HG02763 (cell line): ENCODE data around the gene CIITA.

ENCODE experiments used
- ATAC-seq: cut with Tn5 transposase; IDR thresholded peaks from one replicate; pipeline ENCODE4 v1.9.1; 2021; ENCODE audit warnings: mild to moderate bottlenecking, moderate library complexity; ENCODE audit not compliant: unreplicated experiment

The CIITA gene

DNA sequence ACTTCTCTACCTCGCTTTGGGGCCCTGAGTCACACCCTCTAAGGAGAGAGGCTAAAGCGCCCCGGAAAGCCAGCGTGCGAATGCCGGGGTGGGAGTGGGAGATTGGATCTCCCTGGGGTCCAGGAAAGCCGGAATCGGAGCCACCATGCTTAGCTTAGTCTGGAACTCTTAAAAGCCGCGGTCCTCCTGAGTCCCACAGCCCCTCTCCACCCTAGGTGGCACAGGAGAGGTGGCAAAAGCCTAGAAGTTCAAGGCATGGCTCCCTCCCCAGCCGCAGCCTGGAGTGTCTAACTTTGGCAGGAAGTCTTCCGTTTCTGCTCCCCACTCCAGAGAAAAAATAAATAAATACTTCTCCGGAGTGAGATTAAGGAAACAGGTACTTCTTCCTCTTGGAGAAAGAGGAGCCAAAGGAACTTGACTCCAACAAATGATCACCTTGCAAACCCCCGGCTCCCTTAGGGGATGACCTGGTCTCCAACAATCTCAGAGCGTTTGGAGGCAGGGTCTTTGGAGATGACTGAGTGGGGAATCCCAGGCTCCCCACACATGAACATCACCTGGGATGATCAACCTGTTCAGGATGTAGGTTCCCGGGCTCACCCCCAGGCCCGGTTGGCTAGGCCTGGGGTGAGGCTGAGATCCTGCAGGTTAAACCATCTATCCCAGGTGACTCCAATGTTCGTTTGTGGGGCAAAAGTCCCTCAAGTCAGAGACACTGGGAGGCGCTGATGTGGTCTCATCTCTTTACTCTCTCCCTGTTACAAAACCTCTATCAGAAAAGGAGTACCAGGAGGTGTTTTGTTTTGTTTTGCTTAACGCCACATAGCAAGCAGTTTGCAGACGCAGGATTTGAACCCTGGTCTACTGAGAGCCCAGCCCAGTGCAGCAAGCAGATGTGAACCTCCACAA lies 2.9 kb downstream of the CIITA start:
- no peak for ATAC-seq

DNA sequence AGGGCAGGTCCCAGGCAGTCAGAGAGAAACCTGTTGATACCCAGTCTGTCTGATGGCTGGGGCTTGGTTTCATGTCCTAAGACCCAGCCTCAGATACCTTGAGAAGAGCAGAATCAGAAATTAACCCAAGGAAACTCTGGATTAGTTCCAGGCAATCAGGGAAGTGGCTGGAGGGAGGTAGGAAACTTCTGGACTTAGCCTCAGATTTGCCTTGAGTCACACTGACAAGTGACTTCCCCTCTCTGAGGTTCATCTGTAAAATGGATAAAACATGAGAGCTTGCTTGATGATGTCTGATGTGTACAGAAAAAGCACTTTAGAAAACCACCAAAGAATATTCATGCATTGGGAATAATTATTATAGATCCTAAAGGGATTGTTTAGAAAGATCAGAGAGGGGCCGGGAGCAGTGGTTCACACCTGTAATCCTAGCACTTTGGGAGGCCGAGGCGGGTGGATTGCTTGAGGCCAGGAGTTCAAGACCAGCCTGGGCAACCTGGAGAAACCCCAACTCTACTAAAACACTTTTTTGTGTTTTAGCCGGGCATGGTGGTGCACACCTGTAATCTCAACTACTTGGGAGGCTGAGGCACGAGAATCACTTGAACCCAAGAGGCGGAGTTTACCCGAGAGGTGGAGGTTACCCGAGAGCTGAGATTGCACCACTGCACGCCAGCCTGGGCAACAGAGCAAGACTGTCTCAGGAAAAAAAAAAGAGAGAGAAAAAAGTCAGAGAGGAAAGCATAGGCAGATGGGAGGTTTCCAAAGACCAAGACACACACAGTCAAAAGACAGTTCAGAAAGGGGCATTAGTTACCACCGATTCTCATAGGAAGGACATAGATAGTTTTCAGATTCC lies 3.8 kb downstream of the CIITA start:
- no peak for ATAC-seq

DNA sequence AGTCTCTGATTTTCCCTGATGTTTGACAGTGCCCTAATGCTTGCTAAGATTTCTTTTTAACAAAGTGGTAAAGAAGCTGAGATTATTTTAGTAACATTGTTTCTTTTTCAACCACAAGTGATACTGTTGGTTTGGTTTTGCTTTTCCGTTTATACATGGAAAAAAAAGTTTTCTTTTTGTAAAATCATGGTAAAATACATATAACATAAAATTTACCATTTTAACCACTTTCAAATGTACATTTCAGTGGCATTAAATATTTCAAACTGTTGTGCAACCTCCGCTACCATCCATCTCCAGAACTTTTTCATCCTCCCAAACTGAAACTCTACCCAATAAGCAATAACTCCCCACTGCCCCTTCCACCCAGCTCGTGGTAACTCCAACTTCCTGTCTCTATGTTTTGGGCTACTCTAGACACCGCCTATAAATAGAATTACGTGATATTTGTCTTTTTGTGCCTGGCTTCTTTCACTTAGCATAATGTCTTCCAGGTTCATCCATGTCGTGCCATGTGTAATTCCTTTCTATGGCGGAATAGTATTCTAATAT lies 4.6 kb downstream of the CIITA start:
- ATAC-seq: no peak

DNA sequence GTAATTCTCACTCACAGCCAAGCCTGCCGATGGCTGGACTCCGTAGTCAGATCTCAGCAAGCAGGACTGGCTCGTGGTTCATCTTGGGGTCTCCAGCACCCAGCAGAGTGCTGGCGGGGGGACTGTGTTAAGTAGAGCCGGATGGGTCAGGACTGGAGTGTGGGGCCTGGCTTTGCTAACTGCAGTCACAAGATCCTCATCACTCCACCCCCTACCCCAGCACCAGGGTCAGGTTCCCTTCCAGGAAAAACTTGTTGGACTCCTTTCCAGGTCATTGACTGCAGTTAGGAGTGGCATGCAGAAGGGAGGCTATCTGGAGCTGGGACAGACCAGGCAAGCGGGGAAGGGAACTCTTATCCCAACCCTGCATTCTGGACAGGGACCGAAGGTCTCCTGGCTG lies 6.0 kb downstream of the CIITA start:
- no peak for ATAC-seq

DNA sequence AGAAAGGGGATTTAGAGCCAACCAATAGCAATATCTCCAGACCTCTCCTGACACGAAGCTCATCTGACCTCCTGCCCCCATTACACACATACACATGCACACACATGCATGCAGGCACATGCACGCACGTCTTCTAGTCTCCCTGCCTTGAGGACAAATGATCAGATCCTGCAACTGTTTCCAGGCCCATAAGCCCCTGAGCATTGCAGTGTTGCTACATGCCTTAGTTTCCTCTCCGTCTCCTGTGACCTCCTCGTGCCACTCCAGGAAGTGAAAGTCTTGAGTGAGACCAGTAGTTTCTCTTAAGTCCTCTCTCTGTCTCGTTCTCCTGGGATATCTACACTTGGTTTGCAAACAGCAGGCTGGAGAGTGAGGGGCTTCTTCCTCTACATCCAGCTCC lies 8.2 kb downstream of the CIITA start:
- no peak for ATAC-seq

DNA sequence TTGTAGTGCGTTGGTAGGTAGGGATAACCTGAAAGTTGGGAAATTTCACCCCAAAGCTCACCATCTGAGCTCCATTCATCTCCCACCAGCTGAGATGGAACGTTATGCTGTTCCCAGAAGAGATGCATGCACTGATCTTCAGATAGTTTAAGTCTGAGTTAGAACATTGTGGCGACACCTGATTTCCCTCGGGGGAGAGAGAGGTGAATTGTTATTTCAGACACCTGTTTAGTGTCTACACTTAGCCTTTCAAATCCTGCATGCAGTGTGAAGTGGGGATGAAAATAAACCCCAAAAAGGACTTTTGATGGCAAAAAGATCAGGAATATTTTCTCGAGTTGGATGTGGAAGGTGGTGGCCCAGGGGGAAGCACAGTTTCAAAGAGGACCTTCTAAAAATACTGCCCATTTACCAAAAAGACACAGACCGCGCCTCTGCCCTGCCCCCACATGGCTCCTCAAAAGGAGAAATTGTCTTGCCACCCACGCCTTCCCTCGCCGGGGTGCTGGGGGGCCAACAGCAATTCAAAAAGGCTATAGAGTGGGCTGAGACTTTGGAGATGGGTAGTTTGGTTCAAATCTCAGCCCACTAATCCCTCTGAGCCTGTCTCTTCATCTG lies 11.4 kb downstream of the CIITA start:
- no peak for ATAC-seq

DNA sequence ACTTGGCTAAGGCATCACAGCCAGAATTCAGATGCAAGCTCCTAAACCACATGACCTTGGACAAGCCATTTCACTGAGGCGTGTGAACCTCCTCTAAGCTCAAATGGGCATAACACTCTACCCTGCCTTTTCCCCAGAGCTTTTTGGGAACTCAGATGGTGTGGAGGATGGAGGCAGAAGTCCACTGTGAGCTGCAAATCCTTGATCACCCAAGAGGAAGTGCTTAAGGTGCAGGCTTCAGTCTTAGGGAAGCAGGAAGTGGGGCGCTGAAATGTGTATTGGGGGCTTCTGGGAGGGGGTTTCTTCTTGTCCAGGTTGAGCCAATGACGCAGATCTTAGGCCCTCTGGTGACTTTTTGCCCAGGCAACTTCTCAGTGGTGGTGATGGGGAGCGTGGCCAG lies 12.9 kb downstream of the CIITA start:
- ATAC-seq: no peak

DNA sequence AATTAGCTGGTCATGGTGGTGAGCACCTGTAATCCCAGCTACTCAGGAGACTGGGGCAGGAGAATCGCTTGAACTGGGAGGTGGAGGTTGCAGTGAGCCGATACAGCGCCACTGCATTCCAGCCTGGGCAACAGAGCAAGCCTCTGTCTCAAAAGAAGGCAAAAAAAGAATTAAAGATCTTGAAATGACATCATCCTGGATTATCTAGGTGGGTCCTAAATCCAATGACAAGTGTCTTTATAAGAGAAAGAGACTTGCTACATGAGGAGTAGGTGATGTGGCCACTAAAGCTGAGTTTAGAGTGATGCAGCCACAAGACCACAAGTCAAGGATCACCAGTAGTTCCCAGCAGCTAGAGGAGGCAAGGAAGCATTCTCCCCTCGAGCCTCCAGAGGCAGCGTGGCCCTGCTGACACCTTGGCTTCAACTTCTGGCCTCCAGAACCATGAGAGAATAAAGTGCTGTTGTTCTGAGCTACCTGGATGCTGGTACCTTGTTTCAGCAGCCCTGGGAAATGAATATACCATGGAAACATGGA lies 15.8 kb downstream of the CIITA start:
- ATAC-seq: no peak

DNA sequence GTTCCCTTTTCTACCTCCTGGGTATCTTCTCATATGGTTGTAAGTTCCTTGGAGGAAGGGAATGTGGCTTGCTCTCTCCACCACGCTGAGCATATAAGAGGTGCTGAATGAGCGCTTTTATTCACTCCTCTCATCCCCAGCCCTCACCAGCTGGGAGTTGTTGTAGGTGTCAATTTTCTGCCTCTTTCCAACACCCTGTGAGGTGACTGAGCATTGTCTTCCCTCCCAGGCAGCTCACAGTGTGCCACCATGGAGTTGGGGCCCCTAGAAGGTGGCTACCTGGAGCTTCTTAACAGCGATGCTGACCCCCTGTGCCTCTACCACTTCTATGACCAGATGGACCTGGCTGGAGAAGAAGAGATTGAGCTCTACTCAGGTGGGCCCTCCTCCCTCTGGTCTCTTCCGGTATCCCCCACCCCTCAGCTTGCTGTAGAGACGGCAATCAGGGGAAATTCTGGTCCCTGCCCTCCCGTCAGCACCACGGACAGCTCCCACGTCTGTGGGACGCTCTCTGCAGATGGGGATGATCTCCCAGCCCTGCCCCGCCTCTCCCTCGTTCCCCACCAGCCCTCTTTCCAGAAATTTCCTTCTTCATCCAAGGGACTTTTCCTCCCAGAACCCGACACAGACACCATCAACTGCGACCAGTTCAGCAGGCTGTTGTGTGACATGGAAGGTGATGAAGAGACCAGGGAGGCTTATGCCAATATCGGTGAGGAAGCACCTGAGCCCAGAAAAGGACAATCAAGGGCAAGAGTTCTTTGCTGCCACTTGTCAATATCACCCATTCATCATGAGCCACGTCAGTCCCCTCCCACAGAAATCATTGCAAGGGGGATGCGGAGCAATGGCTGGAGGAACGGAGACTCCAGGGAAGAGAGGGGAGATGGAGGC lies 18.3 kb downstream of the CIITA start:
- no peak for ATAC-seq

DNA sequence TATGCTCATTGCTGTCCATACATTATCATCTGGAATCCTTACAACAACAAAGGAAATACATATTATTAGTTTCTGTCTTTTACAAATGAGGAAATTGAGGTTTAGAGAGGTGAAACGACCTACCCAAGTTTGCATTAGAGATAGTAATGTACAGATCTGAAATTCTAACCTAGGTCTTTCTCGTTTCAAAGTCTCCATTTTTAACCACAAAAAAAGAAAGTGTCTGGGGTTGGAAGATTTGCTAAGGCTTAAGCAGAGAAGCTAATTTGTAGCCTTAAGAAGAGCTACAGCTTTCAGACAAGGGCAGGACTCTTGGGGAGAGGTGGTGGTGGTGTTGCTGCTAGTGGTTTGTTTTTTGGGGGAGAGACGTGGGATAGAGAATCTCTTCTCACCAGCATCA lies 19.2 kb downstream of the CIITA start:
- no peak for ATAC-seq

DNA sequence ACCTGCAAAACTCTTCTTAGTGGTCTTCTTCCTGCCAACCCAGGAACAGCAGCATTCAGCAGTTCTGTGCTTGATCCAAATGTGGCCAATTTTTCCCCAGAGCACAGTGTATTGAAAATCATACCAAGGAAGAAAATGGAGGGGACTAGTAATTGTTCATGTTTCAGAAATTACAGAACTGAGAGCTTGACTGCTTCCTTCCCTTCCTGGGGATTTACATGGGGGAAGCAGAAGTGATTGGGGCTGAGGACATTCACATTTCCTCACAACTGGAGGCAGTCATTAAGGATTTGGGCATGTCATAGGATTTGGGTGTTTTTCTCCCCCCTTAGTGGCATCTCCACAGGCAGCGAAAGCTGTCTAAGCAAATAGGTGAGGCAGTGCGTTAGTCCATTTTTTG lies 19.7 kb downstream of the CIITA start:
- no peak for ATAC-seq

DNA sequence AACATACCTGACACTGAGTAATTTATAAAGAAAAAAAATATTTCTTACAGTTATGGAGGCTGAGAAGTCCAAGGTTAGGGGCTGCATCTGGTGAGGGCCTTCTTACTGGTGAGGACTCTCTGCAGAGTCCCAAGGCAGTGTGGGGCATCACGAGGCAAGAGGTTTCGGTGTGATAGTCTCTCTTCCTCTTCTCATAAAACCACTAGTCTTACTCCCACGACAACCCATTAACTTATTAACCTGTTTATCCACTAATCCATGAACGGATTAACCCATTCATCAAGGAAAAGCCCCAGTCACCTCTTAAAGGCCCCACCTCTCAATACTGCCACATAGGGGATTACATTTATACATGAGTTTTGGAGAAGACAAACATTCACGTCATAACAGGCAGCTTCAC lies 20.1 kb downstream of the CIITA start:
- ATAC-seq: peak; percentile 52

DNA sequence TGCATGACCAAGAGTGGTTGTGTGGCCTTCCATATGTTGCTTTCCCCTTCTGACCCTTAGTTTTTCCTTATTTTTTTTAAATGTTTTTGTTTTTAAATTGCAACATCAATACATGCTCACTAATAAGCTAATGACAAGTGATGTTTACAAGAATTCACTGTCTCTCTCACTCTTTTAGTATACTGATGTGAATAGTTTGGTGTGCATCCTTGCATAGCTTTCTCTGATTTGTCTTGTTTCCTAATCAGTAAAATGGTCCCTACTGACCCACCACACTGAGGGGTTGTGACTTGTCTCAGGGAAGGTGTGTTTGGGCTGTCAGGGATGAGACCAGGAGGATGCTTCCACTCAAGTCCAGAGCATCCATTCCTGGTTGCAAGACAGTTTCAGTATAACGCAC lies 26.0 kb downstream of the CIITA start:
- no peak for ATAC-seq

DNA sequence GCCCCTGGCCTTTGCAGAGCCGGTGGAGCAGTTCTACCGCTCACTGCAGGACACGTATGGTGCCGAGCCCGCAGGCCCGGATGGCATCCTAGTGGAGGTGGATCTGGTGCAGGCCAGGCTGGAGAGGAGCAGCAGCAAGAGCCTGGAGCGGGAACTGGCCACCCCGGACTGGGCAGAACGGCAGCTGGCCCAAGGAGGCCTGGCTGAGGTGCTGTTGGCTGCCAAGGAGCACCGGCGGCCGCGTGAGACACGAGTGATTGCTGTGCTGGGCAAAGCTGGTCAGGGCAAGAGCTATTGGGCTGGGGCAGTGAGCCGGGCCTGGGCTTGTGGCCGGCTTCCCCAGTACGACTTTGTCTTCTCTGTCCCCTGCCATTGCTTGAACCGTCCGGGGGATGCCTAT lies 29.5 kb downstream of the CIITA start:
- ATAC-seq: no peak

DNA sequence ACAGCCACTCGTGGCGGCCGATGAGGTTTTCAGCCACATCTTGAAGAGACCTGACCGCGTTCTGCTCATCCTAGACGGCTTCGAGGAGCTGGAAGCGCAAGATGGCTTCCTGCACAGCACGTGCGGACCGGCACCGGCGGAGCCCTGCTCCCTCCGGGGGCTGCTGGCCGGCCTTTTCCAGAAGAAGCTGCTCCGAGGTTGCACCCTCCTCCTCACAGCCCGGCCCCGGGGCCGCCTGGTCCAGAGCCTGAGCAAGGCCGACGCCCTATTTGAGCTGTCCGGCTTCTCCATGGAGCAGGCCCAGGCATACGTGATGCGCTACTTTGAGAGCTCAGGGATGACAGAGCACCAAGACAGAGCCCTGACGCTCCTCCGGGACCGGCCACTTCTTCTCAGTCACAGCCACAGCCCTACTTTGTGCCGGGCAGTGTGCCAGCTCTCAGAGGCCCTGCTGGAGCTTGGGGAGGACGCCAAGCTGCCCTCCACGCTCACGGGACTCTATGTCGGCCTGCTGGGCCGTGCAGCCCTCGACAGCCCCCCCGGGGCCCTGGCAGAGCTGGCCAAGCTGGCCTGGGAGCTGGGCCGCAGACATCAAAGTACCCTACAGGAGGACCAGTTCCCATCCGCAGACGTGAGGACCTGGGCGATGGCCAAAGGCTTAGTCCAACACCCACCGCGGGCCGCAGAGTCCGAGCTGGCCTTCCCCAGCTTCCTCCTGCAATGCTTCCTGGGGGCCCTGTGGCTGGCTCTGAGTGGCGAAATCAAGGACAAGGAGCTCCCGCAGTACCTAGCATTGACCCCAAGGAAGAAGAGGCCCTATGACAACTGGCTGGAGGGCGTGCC lies 30.1 kb downstream of the CIITA start:
- ATAC-seq: no peak

DNA sequence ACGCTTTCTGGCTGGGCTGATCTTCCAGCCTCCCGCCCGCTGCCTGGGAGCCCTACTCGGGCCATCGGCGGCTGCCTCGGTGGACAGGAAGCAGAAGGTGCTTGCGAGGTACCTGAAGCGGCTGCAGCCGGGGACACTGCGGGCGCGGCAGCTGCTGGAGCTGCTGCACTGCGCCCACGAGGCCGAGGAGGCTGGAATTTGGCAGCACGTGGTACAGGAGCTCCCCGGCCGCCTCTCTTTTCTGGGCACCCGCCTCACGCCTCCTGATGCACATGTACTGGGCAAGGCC lies 30.7 kb downstream of the CIITA start:
- no peak for ATAC-seq

DNA sequence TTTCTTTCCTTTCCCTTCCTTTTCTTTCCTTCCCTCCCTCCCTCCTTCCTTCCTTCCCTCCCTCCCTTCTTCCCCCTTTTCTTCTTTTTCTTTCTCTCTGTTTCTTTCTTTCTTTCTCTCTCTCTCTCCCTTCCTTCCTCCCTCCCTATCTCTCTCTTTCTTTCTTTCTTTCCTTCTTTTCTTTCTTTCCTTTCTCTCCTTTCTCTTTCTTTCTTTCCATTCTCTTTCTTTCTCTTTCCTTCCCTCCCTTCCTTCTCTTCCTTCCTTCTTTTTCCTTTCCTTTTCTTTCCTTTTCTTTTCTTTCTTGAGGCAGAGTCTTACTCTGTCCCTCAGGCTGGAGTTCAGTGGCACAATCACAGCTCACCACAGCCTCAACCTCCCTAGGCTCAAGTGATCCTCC lies 34.3 kb downstream of the CIITA start:
- no peak for ATAC-seq

DNA sequence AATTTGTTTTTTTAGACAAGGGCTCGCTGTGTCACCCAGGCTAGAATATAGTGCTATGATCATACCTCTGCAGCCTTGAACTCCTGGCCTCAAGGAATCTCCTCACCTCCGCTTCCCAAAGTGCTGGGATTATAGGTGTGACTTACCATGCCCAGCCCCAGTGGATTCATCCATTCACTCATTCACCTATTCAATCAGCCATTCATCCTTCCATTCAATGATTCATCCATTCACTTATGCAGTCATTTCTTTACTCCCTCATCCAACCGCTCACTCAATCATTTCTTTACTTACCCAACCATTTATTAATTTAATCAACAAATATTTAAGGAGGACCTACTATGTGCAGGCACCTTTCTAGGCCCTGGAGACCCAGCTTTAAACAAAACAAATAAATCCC lies 39.5 kb downstream of the CIITA start:
- no peak for ATAC-seq

DNA sequence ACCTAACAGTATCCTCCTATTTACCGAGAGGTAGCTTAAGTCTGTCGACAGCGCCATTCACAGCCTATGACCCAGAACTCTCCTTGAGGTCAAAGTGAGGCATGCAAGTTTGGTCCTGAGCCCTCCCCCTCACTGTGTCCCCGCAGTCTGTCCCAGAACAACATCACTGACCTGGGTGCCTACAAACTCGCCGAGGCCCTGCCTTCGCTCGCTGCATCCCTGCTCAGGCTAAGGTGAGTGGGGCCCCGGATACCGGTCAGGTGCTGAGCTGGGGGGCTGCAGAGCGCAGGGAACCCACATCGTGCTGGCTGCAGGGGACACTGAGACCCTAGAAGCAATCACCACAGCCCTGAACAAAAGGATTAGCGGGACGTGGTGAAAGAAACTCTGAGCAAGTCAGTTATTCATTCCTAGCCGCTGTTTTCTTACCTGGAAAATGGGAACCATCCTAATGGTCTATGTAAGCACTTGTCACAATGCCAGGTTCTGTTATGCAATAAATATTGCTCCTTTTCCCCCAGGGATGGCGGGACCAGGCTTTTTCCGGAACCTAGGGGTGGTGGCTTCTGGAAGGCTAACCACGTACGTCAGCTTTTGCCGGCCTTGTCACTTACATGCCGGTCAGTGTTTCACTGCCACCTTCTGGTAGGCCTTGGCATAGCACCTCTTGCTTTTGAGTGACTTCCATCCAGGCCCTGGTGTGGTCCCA lies 41.4 kb downstream of the CIITA start:
- no peak for ATAC-seq
